Fibroblast of lung (primary cell): ENCODE data around the gene CARS2. TPM values are rescaled to one million over a fixed set of nuclear protein-coding genes. Genes with fewer than 3 reads are reported as not detected.

Source experiments
- DNase-seq, 2 donors: peaks; one replicate each; pipeline versions ENCODE4 v3.0.0 to v3.0.0-alpha.2; 2010; ENCODE audit warnings: low read depth in 2 of 2
- H2AFZ ChIP-seq: 2 replicates; pipeline ENCODE4 v1.5.1; 2012; ENCODE audit warnings: low read length, control low read depth, inconsistent platforms
- H3K27ac ChIP-seq: 2 replicates; pipeline ENCODE4 v1.5.1; 2011; ENCODE audit warnings: low read length, control low read depth; ENCODE audit not compliant: insufficient read depth
- H3K27me3 ChIP-seq: 2 replicates; pipeline ENCODE4 v1.5.1; 2011; ENCODE audit warnings: mild to moderate bottlenecking, low read length; ENCODE audit not compliant: control insufficient read depth, insufficient read depth
- H3K36me3 ChIP-seq: 2 replicates; pipeline ENCODE4 v1.5.1; 2011; ENCODE audit warnings: low read length; ENCODE audit not compliant: control insufficient read depth, insufficient read depth
- H3K4me1 ChIP-seq: 2 replicates; pipeline ENCODE4 v1.5.1; 2011; ENCODE audit warnings: low read length; ENCODE audit not compliant: control insufficient read depth, insufficient read depth; ENCODE audit errors: extremely low read depth
- H3K4me2 ChIP-seq: 2 replicates; pipeline ENCODE4 v1.5.1; 2011; ENCODE audit warnings: low read length, control low read depth; ENCODE audit not compliant: insufficient read depth; ENCODE audit errors: extremely low read depth
- H3K4me3 ChIP-seq, 4 experiments: fragments of 200-600 bp in 1 of 4; sonication (generic) in 1 of 4; replicated peaks in 1 of 4; 2 replicates each; pipeline ENCODE4 v1.5.1; 2011 to 2016; ENCODE audit warnings: low read length in 4 of 4, low read depth in 3 of 4, mild to moderate bottlenecking in 3 of 4, control low read depth in 2 of 4, inconsistent platforms in 1 of 4, mixed read lengths in 1 of 4; ENCODE audit not compliant: insufficient read depth in 1 of 4; ENCODE audit errors: control extremely low read depth in 1 of 4
- H3K79me2 ChIP-seq: 2 replicates; pipeline ENCODE4 v1.5.1; 2012; ENCODE audit warnings: mild to moderate bottlenecking, low read length, inconsistent platforms; ENCODE audit not compliant: control insufficient read depth, insufficient read depth
- H3K9ac ChIP-seq: 2 replicates; pipeline ENCODE4 v1.5.1; 2011; ENCODE audit warnings: mild to moderate bottlenecking, low read length, control low read depth; ENCODE audit not compliant: insufficient read depth
- H3K9me3 ChIP-seq: 2 replicates; pipeline ENCODE4 v1.5.1; 2012; ENCODE audit warnings: low read depth, low read length; ENCODE audit not compliant: control insufficient read depth, insufficient read depth
- H4K20me1 ChIP-seq: 2 replicates; pipeline ENCODE4 v1.5.1; 2011; ENCODE audit warnings: low read length; ENCODE audit not compliant: control insufficient read depth, insufficient read depth; ENCODE audit errors: extremely low read depth
- EZH2 ChIP-seq: IDR thresholded peaks from 2 replicates; pipeline ENCODE4 v1.5.1; 2012; ENCODE audit warnings: low read length, control low read depth, mild to moderate bottlenecking; ENCODE audit errors: missing control alignments
- polyA plus RNA-seq, 2 donors: library from polyadenylated mRNA; depleted of rRNA in 1 of 2; stranded (reverse) in 1 of 2; unstranded in 1 of 2; fragments of >200 nt; gene quantifications; 2 replicates each; pipeline ENCODE4 v1.2.1, GENCODE V29; 2011 to 2012; ENCODE audit warnings: missing spikeins in 1 of 2
- total RNA-seq: library from RNA; depleted of rRNA; stranded (reverse); fragments of >200 nt; gene quantifications from 2 replicates; pipeline ENCODE4 v1.2.1, GENCODE V29; 2014
- TF ChIP-seq, protein P1 (sequence below), 2 donors: IDR thresholded peaks in 1 of 2; conservative IDR thresholded peaks in 1 of 2; 1 replicate in 1 of 2; 2 replicates in 1 of 2; pipeline ENCODE4 v1.5.1; 2011 to 2012; ENCODE audit warnings: low read length in 2 of 2, control low read depth in 1 of 2, inconsistent platforms in 1 of 2, low read depth in 1 of 2, mild to moderate bottlenecking in 1 of 2

Gene CARS2
- total and polyA plus RNA-seq, 2 donors (not counting 1 experiment from before 2014, with no cell fraction given), result 64.7 to 127 TPM

- Histone ChIP-seq H4K20me1 (no peaks in the 10 kb centered on the region), H3K9ac (no peak overlapping the region), H3K9me3 (no peaks in the 10 kb centered on the region), H3K36me3 (peaks cover 6% of the 10 kb centered on the region), H3K4me3 (no peak overlapping the region), H2AFZ (no peak overlapping the region), H3K4me1 (no peaks in the 10 kb centered on the region), H3K27me3 (no peaks in the 10 kb centered on the region), H3K79me2 (peaks cover 18% of the 10 kb centered on the region), H3K27ac (no peak overlapping the region), H3K4me2 (no peak overlapping the region)
- TF ChIP-seq, protein P1, sequence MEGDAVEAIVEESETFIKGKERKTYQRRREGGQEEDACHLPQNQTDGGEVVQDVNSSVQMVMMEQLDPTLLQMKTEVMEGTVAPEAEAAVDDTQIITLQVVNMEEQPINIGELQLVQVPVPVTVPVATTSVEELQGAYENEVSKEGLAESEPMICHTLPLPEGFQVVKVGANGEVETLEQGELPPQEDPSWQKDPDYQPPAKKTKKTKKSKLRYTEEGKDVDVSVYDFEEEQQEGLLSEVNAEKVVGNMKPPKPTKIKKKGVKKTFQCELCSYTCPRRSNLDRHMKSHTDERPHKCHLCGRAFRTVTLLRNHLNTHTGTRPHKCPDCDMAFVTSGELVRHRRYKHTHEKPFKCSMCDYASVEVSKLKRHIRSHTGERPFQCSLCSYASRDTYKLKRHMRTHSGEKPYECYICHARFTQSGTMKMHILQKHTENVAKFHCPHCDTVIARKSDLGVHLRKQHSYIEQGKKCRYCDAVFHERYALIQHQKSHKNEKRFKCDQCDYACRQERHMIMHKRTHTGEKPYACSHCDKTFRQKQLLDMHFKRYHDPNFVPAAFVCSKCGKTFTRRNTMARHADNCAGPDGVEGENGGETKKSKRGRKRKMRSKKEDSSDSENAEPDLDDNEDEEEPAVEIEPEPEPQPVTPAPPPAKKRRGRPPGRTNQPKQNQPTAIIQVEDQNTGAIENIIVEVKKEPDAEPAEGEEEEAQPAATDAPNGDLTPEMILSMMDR (conservative IDR thresholded peaks at IDR 0.05 in 1 of 2, IDR thresholded peaks at IDR 0.05 in 1 of 2; ENCODE audit: low read depth in 1 of 2, low read length in 2 of 2), result no peak
- TF ChIP-seq EZH2, result no peak
- no peak for DNase-seq
These were observed 17.7 kb upstream of the CARS2 start for GRCh38 chr13:110723598-110723997.

- Histone ChIP-seq H3K27me3 (no peaks in the 10 kb centered on the region), H3K4me3 (no peak overlapping the region), H3K9ac (no peak overlapping the region), H3K9me3 (no peaks in the 10 kb centered on the region), H4K20me1 (no peaks in the 10 kb centered on the region), H3K79me2 (peaks cover 23% of the 10 kb centered on the region), H3K36me3 (peaks cover 6% of the 10 kb centered on the region), H3K4me2 (no peak overlapping the region), H3K27ac (no peak overlapping the region), H2AFZ (no peak overlapping the region), H3K4me1 (no peaks in the 10 kb centered on the region)
- TF ChIP-seq EZH2, result no peak
- TF ChIP-seq, protein P1 (conservative IDR thresholded peaks at IDR 0.05 in 1 of 2, IDR thresholded peaks at IDR 0.05 in 1 of 2; ENCODE audit: low read depth in 1 of 2, low read length in 2 of 2), result no peak
- no peak for DNase-seq
These were observed 17.1 kb upstream of the CARS2 start for GRCh38 chr13:110722971-110723370.

- no peak overlapping the region for H2AFZ ChIP-seq
- no peak for DNase-seq
- no peak overlapping the region for H3K27ac ChIP-seq
- TF ChIP-seq, protein P1 (conservative IDR thresholded peaks at IDR 0.05 in 1 of 2, IDR thresholded peaks at IDR 0.05 in 1 of 2; ENCODE audit: low read depth in 1 of 2, low read length in 2 of 2), result no peak
- no peak for TF ChIP-seq EZH2
- no peak overlapping the region for H3K4me3 ChIP-seq
- H3K9ac ChIP-seq, result no peak overlapping the region
- H3K79me2 ChIP-seq, result peaks cover 50% of the 10 kb centered on the region
- H3K4me1 ChIP-seq, result no peaks in the 10 kb centered on the region
- no peaks in the 10 kb centered on the region for H3K9me3 ChIP-seq
- no peaks in the 10 kb centered on the region for H4K20me1 ChIP-seq
- H3K27me3 ChIP-seq, result no peaks in the 10 kb centered on the region
- H3K36me3 ChIP-seq, result peaks cover 6% of the 10 kb centered on the region
- no peak overlapping the region for H3K4me2 ChIP-seq
These were observed 13.3 kb upstream of the CARS2 start for GRCh38 chr13:110719036-110719710.
